ENCODE results near the gene AVEN. TPM values are rescaled to one million over a fixed set of nuclear protein-coding genes. Genes with fewer than 3 reads are reported as not detected.

Gene AVEN
- total and polyA plus RNA-seq, 2 of the 4 experiments (the other 2 are of a cell fraction), result 9.1 to 17.6 TPM

DNA sequence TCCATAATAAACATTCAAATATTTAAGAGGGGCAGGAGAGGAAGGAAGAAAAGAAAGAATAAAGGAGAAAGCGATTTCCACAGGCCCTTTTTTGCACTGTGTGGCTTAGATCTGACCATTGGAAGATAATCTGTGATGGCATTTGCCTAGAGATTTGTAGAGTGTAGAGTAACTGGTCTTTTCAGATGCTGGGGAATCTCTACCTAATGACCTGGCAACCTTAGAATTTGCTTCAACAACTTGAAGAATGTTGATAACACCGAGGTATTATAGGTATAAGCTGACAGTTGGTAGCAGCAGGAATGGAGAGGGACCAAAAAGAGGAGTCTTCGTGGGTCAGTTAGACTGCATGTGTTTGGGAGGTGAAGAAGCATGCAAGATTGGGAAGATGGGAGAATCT, 20.9 kb upstream of the AVEN start:
- ATAC-seq (ENCODE audit: low read depth), result no peak
- no peak overlapping the region for H4K5ac ChIP-seq (ENCODE audit: low read depth, low read length)
- H4K8ac ChIP-seq (ENCODE audit: low read depth in 2 of 2, low read length in 2 of 2), result no peak overlapping the region
- no peak overlapping the region for H3K56ac ChIP-seq (ENCODE audit: extremely low read depth, insufficient read depth, low read length)
- no peak overlapping the region for H3K4me3 ChIP-seq (ENCODE audit: insufficient read depth, low read depth, low read length)
- H3K9me3 ChIP-seq (ENCODE audit: control insufficient read depth, insufficient read depth, low read length), result no peaks in the 10 kb centered on the region
- no peak overlapping the region for H2BK20ac ChIP-seq (ENCODE audit: low read depth, low read length)
- no peak overlapping the region for H3K27ac ChIP-seq (ENCODE audit: insufficient read depth, low read length)
- no peak overlapping the region for H2BK5ac ChIP-seq (ENCODE audit: low read depth, low read length, poor library complexity, severe bottlenecking)
- ChIA-PET POLR2A (ENCODE audit: unreplicated experiment) (no interaction called here), CTCF (no interaction called here)
- 0 out of 3 replicates have a peak overlapping the region, but pooled peaks have one; percentile 53 for H2BK15ac ChIP-seq (ENCODE audit: low read depth, low read length)
- no TSS peak for BruUV-seq (replicated peaks)
- in situ Hi-C loops (cut with MboI; ENCODE audit: low sequenced_read_pairs), result loop anchor here (10.0 kb wide), 1 partner anchor 155 kb away; the partner anchor contains the start of gene KATNBL1
- H2AK5ac ChIP-seq (ENCODE audit: low read depth, low read length), result no peak overlapping the region
- no peak overlapping the region for H2AFZ ChIP-seq (replicated peaks; ENCODE audit: low read length, poor library complexity)
- no peak for DNase-seq
- TF ChIP-seq RCOR1 (IDR thresholded peaks at IDR 0.05; ENCODE audit: insufficient replicate concordance, low read length) (no peak), SMC3 (IDR thresholded peaks at IDR 0.05; ENCODE audit: low read depth, low read length) (no peak), POLR2A (IDR thresholded peaks at IDR 0.05; ENCODE audit: low read depth, low read length) (no peak), RAD21 (IDR thresholded peaks at IDR 0.05; ENCODE audit: low read length) (no peak), CEBPB (IDR thresholded peaks at IDR 0.05; ENCODE audit: low read depth, low read length) (no peak)
- TF ChIP-seq, protein P1, sequence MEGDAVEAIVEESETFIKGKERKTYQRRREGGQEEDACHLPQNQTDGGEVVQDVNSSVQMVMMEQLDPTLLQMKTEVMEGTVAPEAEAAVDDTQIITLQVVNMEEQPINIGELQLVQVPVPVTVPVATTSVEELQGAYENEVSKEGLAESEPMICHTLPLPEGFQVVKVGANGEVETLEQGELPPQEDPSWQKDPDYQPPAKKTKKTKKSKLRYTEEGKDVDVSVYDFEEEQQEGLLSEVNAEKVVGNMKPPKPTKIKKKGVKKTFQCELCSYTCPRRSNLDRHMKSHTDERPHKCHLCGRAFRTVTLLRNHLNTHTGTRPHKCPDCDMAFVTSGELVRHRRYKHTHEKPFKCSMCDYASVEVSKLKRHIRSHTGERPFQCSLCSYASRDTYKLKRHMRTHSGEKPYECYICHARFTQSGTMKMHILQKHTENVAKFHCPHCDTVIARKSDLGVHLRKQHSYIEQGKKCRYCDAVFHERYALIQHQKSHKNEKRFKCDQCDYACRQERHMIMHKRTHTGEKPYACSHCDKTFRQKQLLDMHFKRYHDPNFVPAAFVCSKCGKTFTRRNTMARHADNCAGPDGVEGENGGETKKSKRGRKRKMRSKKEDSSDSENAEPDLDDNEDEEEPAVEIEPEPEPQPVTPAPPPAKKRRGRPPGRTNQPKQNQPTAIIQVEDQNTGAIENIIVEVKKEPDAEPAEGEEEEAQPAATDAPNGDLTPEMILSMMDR (conservative IDR thresholded peaks at IDR 0.05; ENCODE audit: low read depth, low read length), result no peak
- no peaks in the 10 kb centered on the region for H4K20me1 ChIP-seq (ENCODE audit: insufficient read depth, low read length)
- H3K9me1 ChIP-seq (ENCODE audit: insufficient read depth, low read length), result peaks cover 6% of the 10 kb centered on the region
- no CpG with 5 or more reads among the region's 3 CpGs for WGBS, 2 experiments (ENCODE audit: extremely low coverage in 2 of 2, insufficient read length in 1 of 2)
- H3K79me1 ChIP-seq (ENCODE audit: low read depth in 1 of 2, low read length in 2 of 2), result no peaks in the 10 kb centered on the region
- no peak overlapping the region for H3K4ac ChIP-seq (ENCODE audit: low read depth, low read length)
- H3K4me2 ChIP-seq (ENCODE audit: low read depth, low read length), result no peak overlapping the region
- no peaks in the 10 kb centered on the region for H3K36me3 ChIP-seq (ENCODE audit: control insufficient read depth, insufficient read depth, low read length)
- no peak overlapping the region for H2BK120ac ChIP-seq (ENCODE audit: low read depth, low read length)
- H3K9ac ChIP-seq (ENCODE audit: low read depth, low read length), result no peak overlapping the region
- H3K23ac ChIP-seq (ENCODE audit: low read depth, low read length), result no peak overlapping the region
- H4K91ac ChIP-seq (ENCODE audit: insufficient read depth, low read depth, low read length), result no peak overlapping the region
- peaks cover 7% of the 10 kb centered on the region for H3K4me1 ChIP-seq (ENCODE audit: control insufficient read depth, insufficient read depth, low read length)
- no peak overlapping the region for H3K14ac ChIP-seq (replicated peaks; ENCODE audit: low read depth, low read length)
- H3K27me3 ChIP-seq (ENCODE audit: control insufficient read depth, insufficient read depth, low read length), result no peaks in the 10 kb centered on the region
- intact Hi-C loops (cut with micrococcal nuclease), result loop anchor here (5.0 to 10.0 kb wide), 4 partner anchors 42 to 768 kb away; partner anchors contain the start of genes EMC7, LPCAT4 and PGBD4
- no peak overlapping the region for H3K18ac ChIP-seq (ENCODE audit: low read depth, low read length)
- dilution Hi-C loops (cut with HindIII; ENCODE audit: low sequenced_read_pairs, unreplicated experiment), result no loop called here
- H2AK9ac ChIP-seq (replicated peaks; ENCODE audit: low read depth, low read length, poor library complexity), result no peak overlapping the region

All from IMR-90 (cell line).